ENCODE measurements around the gene NEK10.

The NEK10 gene

GRCh38 chr3:27349832-27350231 is 19.4 kb downstream of the NEK10 start:
- TF ChIP-seq CTCF (IDR thresholded peaks at IDR 0.05; ENCODE audit: low read depth, low read length) = no peak
- DNase-seq (ENCODE audit: extremely low read depth, low read depth) = no peak

DNA sequence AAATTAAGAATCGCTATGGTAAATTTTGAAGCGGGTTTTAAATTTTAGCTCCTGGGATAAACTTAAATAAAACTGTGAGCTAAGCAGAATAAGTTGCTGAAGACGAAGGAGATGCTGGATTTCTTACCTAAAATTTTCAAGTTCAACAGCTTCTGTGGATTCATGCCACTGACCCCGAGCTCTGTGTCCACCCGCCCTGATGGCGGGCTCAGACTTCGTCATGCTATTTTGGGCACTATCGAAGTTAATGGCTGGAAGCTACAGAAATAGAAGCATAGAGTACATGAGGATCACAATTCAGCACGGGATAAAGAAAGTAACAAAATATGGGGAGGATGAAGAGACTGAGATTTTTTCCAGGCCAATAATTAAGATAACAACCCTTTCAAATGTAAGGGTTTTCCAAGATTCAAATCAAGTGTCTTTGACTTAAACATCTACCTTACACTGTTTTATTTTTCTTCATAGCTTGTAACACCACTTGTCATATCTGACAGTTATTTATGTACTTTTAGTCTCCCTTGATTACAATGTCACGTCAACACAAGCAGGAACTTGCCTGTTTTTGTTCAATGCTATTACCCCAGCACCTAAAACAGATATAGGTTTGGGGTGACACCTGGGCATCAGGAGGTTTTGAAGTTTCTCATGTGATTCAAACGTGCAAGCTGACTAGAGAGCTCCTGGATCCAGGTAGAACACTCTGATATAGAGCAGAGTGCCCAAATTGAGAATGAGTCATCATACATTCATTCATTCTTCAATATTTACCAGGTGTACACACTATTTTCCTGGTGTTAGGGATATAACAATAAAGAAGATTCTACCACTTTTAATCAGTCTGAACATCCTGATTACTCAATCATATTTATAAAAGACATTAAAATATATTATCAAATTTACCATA is 23.0 kb downstream of the NEK10 start:
- no peak for DNase-seq (ENCODE audit: extremely low read depth, low read depth)
- no peak for TF ChIP-seq CTCF (IDR thresholded peaks at IDR 0.05; ENCODE audit: low read depth, low read length)

DNA sequence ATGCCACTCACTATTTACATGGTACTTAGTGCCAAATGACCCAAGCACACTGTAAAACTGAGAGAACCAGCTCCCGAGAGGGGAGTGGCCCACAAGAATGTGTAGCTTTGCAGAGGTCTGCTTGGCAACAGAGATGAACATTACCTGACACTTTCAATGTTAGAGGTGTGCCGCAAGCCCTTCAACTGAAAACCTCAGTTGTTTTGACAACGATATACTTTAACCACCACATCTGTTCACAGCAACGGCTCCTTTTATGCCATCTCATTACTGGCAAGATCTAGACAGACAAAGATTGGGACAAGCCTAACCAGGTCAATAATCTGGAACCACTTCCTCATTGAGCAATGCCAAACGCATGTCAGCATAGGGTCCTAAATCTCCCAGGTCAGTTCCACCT is 23.7 kb downstream of the NEK10 start:
- DNase-seq (ENCODE audit: extremely low read depth, low read depth) = no peak
- TF ChIP-seq CTCF (IDR thresholded peaks at IDR 0.05; ENCODE audit: low read depth, low read length) = no peak

- DNase-seq (ENCODE audit: extremely low read depth, low read depth) = no peak
- TF ChIP-seq CTCF (IDR thresholded peaks at IDR 0.05; ENCODE audit: low read depth, low read length) = no peak
Measured at GRCh38 chr3:27345045-27345444, 24.1 kb downstream of the NEK10 start.

- DNase-seq (ENCODE audit: extremely low read depth, low read depth) = no peak
- TF ChIP-seq CTCF (IDR thresholded peaks at IDR 0.05; ENCODE audit: low read depth, low read length) = no peak
Measured at GRCh38 chr3:27344192-27344591, 25.0 kb downstream of the NEK10 start.

DNA sequence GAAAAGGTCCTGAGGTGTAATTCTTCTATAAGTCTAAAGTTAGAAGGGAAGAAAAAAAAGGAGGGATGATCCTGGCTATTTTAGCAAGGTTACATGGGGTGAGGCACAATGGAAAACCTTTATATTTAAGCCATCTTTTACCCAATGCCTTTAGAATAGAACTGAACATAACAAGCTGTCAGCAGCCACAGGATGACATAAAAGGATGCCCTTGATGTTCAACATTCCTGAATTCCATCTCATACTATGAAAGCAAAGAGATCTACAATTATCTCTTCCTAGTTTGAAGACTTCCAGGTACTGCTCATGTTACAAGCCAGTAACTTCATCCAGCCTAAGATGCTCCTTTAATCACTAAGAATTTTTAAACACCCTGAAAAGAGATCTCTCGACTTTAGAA is 26.9 kb downstream of the NEK10 start:
- no peak for DNase-seq (ENCODE audit: extremely low read depth, low read depth)
- no peak for TF ChIP-seq CTCF (IDR thresholded peaks at IDR 0.05; ENCODE audit: low read depth, low read length)

DNA sequence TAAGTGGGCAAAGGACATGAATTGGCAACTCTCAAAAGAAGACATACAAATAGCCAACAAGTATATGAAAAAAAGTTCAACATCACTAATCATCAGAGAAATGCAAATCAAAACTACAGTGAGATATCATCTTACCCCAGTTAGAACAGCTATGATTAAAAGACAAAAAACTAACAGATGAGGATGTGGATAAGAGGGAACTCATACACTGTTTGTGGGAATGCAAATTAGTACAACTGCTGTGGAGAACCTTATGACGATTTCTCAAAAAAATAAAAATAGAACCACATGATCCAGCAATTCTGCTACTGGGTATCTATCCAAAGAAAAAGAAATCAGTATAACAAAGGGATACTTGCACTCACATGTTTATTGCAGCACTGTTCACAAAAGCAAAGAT is 28.6 kb downstream of the NEK10 start:
- TF ChIP-seq CTCF (IDR thresholded peaks at IDR 0.05; ENCODE audit: low read depth, low read length) = no peak
- no peak for DNase-seq (ENCODE audit: extremely low read depth, low read depth)

Measured in AG09319 (cell line).